ENCODE measurements around the gene PRSS50. TPM values are rescaled to one million over a fixed set of nuclear protein-coding genes. Genes with fewer than 3 reads are reported as not detected.

Gene PRSS50
- total RNA-seq, 1 experiment from 2014 or later: not detected

DNA sequence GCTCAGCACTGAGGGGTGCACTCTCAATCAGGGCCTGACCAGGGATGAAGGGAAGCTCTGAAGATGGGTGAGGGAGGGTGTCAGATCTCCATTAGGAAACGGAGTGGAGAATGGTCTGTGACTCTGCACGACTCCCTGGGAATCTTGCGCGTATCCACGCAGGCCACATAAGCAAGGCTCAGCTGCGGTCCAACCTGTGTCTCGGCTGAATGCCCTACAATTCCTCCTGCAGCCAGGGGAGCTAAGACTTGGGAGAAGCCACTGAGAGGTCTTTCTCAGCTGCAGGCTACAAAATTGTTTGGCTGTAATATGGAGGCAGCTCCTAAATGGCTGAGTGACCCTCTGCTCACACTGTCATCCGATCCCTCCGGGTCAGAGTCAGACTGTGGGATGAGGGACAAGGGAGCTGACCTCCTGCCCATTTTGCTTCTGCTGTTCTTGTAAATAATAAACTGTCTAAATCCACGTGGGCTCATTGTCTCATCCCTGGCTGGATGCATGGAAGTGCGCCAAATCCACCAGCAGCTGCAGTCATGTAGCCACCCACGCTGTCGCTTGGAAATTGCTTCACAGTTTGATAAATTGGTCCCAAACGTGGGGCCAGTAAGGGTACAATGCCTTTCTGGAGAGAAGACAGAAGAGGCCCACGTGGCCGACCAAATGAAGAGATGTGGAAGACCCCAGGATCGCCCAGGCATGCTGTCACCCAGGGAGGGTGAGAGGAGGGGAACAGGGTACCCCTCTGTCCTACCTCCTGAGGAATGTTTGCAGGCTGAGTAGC, 54.7 kb downstream of the PRSS50 start:
- CTCF ChIA-PET: interaction anchor here (1.0 kb wide), 1 partner anchor 34 kb away, joined by 3 read pairs; no protein-coding TSS in a partner anchor
- Histone ChIP-seq H3K4me2 (ENCODE audit: low read length) (no peak overlapping the region), H3K9me2 (ENCODE audit: insufficient read depth) (no peaks in the 10 kb centered on the region), H3K9me3 (ENCODE audit: control insufficient read depth in 1 of 2, insufficient read depth in 1 of 2, low read depth in 1 of 2, low read length in 2 of 2) (no peaks in the 10 kb centered on the region), H4K20me1 (ENCODE audit: insufficient read depth) (no peaks in the 10 kb centered on the region), H3K79me2 (ENCODE audit: insufficient read depth, low read length) (no peaks in the 10 kb centered on the region), H2AFZ (ENCODE audit: low read depth, low read length, poor library complexity, severe bottlenecking) (no peak overlapping the region), H3K27ac (ENCODE audit: low read depth, low read length) (no peak overlapping the region), H3K27me3 (ENCODE audit: insufficient read depth, low read length) (no peaks in the 10 kb centered on the region), H3K4me1 (ENCODE audit: control insufficient read depth in 1 of 2, insufficient read depth in 2 of 2, low read length in 2 of 2) (peaks cover 5 to 9% of the 10 kb centered on the region in 2 experiments; a peak in 3 of 4 replicates), H3K9ac (ENCODE audit: low read length) (no peak overlapping the region), H3K36me3 (ENCODE audit: control insufficient read depth in 1 of 2, insufficient read depth in 2 of 2, low read length in 2 of 2) (no peaks in the 10 kb centered on the region), H3K4me3 (replicated peaks in 1 of 2; ENCODE audit: low read depth in 1 of 2, low read length in 2 of 2) (no peak overlapping the region)
- DNase-seq (ENCODE audit: low read depth, low spot score): no peak
- RAD21 ChIA-PET (ENCODE audit: low non-redundant PET in 1 of 2, low total read pairs in 2 of 2, uncharacterized antibody in 2 of 2, unreplicated experiment in 2 of 2): no interaction called here
- no TSS peak for BruUV-seq (replicated peaks)
- ATAC-seq: no peak
- TF ChIP-seq SP1 (IDR thresholded peaks at IDR 0.05; ENCODE audit: low read depth): no peak
- no peak for TF ChIP-seq JUND (IDR thresholded peaks at IDR 0.05)
- POLR2A ChIA-PET: no interaction called here
- intact Hi-C loops (cut with micrococcal nuclease): loop anchor here (1.0 kb wide), 2 partner anchors 232 to 246 kb away; no protein-coding TSS in a partner anchor

Other genes starting within 250 kb of the PRSS50 start
- gene RTP3, start 219.9 kb downstream of the PRSS50 start, total RNA-seq (2021; ENCODE audit: unreplicated experiment): not detected
- gene LRRC2, start 151.6 kb downstream of the PRSS50 start, total RNA-seq (2021; ENCODE audit: unreplicated experiment): not detected
- gene FAM240A, start 105.3 kb downstream of the PRSS50 start, total RNA-seq (2021; ENCODE audit: unreplicated experiment): not detected
- gene ALS2CL, start 24.2 kb downstream of the PRSS50 start, total RNA-seq (2021; ENCODE audit: unreplicated experiment): 16.4 TPM
- gene TMIE, start 16.5 kb downstream of the PRSS50 start, total RNA-seq (2021; ENCODE audit: unreplicated experiment): 0.74 TPM
- gene MYL3, start 145.6 kb upstream of the PRSS50 start, total RNA-seq (2021; ENCODE audit: unreplicated experiment): not detected
- gene PTH1R, start 159.9 kb upstream of the PRSS50 start, total RNA-seq (2021; ENCODE audit: unreplicated experiment): 0.32 TPM